Astrocyte (in vitro differentiated cells and primary cell): ENCODE measurements around the gene UBAC1.

Experiments used
- EZH2 ChIP-seq: IDR thresholded peaks from 2 replicates; pipeline ENCODE4 v1.6.1; 2012; ENCODE audit warnings: mild to moderate bottlenecking, low read length, inconsistent platforms; ENCODE audit not compliant: insufficient read depth
- TF ChIP-seq, protein P1 (sequence below): IDR thresholded peaks from 2 replicates; pipeline ENCODE4 v1.5.1; 2011; ENCODE audit warnings: low read depth, mild to moderate bottlenecking, inconsistent platforms, low read length, moderate library complexity; ENCODE audit not compliant: insufficient read depth

DNA sequence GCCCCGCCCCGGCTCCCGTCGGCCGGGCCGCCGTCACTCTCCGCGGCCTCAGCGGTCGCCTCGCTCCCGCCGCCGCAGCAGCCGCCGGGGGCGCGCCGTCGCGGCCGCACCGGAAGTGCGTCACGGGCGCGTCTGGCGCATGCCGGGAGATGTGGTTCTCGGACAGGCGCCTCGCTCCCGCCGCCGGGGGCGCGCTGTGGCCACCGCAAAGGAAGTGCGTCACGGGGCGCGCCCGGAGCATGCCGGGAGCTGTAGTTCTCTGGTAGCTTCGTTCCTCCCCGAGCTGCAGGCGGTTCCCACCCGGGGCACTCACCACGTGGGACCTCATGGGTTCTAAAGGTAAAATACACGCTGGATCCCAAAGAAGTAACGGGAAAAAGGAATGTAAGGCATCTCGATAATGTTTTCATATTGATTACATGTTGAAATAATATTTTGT is at the start of gene UBAC1:
- TF ChIP-seq, protein P1, sequence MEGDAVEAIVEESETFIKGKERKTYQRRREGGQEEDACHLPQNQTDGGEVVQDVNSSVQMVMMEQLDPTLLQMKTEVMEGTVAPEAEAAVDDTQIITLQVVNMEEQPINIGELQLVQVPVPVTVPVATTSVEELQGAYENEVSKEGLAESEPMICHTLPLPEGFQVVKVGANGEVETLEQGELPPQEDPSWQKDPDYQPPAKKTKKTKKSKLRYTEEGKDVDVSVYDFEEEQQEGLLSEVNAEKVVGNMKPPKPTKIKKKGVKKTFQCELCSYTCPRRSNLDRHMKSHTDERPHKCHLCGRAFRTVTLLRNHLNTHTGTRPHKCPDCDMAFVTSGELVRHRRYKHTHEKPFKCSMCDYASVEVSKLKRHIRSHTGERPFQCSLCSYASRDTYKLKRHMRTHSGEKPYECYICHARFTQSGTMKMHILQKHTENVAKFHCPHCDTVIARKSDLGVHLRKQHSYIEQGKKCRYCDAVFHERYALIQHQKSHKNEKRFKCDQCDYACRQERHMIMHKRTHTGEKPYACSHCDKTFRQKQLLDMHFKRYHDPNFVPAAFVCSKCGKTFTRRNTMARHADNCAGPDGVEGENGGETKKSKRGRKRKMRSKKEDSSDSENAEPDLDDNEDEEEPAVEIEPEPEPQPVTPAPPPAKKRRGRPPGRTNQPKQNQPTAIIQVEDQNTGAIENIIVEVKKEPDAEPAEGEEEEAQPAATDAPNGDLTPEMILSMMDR = no peak
- no peak for TF ChIP-seq EZH2
